H9 (cell line): ENCODE data around the gene TIAL1. TPM values are rescaled to one million over a fixed set of nuclear protein-coding genes. Genes with fewer than 3 reads are reported as not detected.

Experiments
- DNase-seq: peaks from one replicate; pipeline ENCODE4 v3.0.0-alpha.2; 2017
- H2AFZ ChIP-seq: one replicate; pipeline ENCODE4 v1.6.1; 2013; ENCODE audit warnings: mild to moderate bottlenecking, low read length, control low read depth, moderate library complexity
- H2AK5ac ChIP-seq: 2 replicates; pipeline ENCODE4 v1.6.1; 2013; ENCODE audit warnings: low read length, control low read depth, mixed read lengths; ENCODE audit not compliant: insufficient read length
- H2BK120ac ChIP-seq: one replicate; pipeline ENCODE4 v1.6.1; 2013; ENCODE audit warnings: low read depth, mild to moderate bottlenecking, low read length, control low read depth, inconsistent platforms; ENCODE audit not compliant: poor library complexity, severe bottlenecking
- H2BK12ac ChIP-seq: 2 replicates; pipeline ENCODE4 v1.6.1; 2013; ENCODE audit warnings: low read length, control low read depth, mixed read lengths, low read depth; ENCODE audit not compliant: insufficient read length
- H2BK15ac ChIP-seq: 2 replicates; pipeline ENCODE4 v1.6.1; 2013; ENCODE audit warnings: low read depth, low read length, control low read depth
- H2BK20ac ChIP-seq: one replicate; pipeline ENCODE4 v1.6.1; 2013; ENCODE audit warnings: low read depth, mild to moderate bottlenecking, low read length, control low read depth, inconsistent platforms; ENCODE audit not compliant: poor library complexity, severe bottlenecking
- H2BK5ac ChIP-seq: 2 replicates; pipeline ENCODE4 v1.6.1; 2013; ENCODE audit warnings: low read length, control low read depth, mixed read lengths; ENCODE audit not compliant: insufficient read length
- H3K14ac ChIP-seq: 2 replicates; pipeline ENCODE4 v1.6.1; 2013; ENCODE audit warnings: low read length, control low read depth; ENCODE audit not compliant: insufficient read depth
- H3K18ac ChIP-seq: 2 replicates; pipeline ENCODE4 v1.6.1; 2013; ENCODE audit warnings: low read depth, mild to moderate bottlenecking, mixed read lengths, low read length, control low read depth; ENCODE audit not compliant: insufficient read length
- H3K23ac ChIP-seq: 2 replicates; pipeline ENCODE4 v1.6.1; 2013; ENCODE audit warnings: low read length, control low read depth, mixed read lengths, low read depth; ENCODE audit not compliant: insufficient read length
- H3K23me2 ChIP-seq: 2 replicates; pipeline ENCODE4 v1.6.1; 2013; ENCODE audit warnings: low read depth, mild to moderate bottlenecking, mixed read lengths, low read length, control low read depth; ENCODE audit not compliant: insufficient read length, poor library complexity, severe bottlenecking
- H3K27ac ChIP-seq: 2 replicates; pipeline ENCODE4 v1.5.1; 2013; ENCODE audit warnings: low read length, control low read depth, mixed read lengths, low read depth; ENCODE audit not compliant: insufficient read length
- H3K27me3 ChIP-seq: 2 replicates; pipeline ENCODE4 v1.6.1; 2013; ENCODE audit warnings: low read length, control low read depth, inconsistent platforms; ENCODE audit not compliant: insufficient read depth
- H3K4ac ChIP-seq: 2 replicates; pipeline ENCODE4 v1.6.1; 2013; ENCODE audit warnings: low read depth, mild to moderate bottlenecking, control low read depth, inconsistent platforms, low read length, moderate library complexity
- H3K4me1 ChIP-seq: 2 replicates; pipeline ENCODE4 v1.6.1; 2013; ENCODE audit warnings: low read length, control low read depth, inconsistent platforms; ENCODE audit not compliant: insufficient read depth
- H3K4me2 ChIP-seq: 2 replicates; pipeline ENCODE4 v1.6.1; 2013; ENCODE audit warnings: low read length, control low read depth, mixed read lengths; ENCODE audit not compliant: insufficient read length, insufficient read depth
- H3K56ac ChIP-seq: 2 replicates; pipeline ENCODE4 v1.6.1; 2013; ENCODE audit warnings: low read depth, mild to moderate bottlenecking, mixed read lengths, low read length, control low read depth; ENCODE audit not compliant: insufficient read length
- H3K79me1 ChIP-seq: 2 replicates; pipeline ENCODE4 v1.6.1; 2013; ENCODE audit warnings: low read depth, mild to moderate bottlenecking, moderate library complexity, low read length, control low read depth, inconsistent platforms; ENCODE audit not compliant: insufficient read depth, poor library complexity, severe bottlenecking
- H3K79me2 ChIP-seq: 2 replicates; pipeline ENCODE4 v1.6.1; 2013; ENCODE audit warnings: low read length, control low read depth, inconsistent platforms; ENCODE audit not compliant: insufficient read depth
- H3K9ac ChIP-seq: 2 replicates; pipeline ENCODE4 v1.6.1; 2013; ENCODE audit warnings: low read length, control low read depth, mixed read lengths; ENCODE audit not compliant: insufficient read length; ENCODE audit errors: extremely low read depth
- H3K9me3 ChIP-seq: one replicate; pipeline ENCODE4 v1.6.1; 2013; ENCODE audit warnings: low read depth, low read length, inconsistent platforms; ENCODE audit not compliant: control insufficient read depth
- H3T11ph ChIP-seq: one replicate; pipeline ENCODE4 v1.6.1; 2013; ENCODE audit warnings: mild to moderate bottlenecking, low read length, control low read depth, inconsistent platforms
- H4K20me1 ChIP-seq: one replicate; pipeline ENCODE4 v1.6.1; 2013; ENCODE audit not compliant: control insufficient read depth, insufficient read length, insufficient read depth
- H4K5ac ChIP-seq: 2 replicates; pipeline ENCODE4 v1.6.1; 2013; ENCODE audit warnings: low read depth, mild to moderate bottlenecking, mixed read lengths, low read length, control low read depth; ENCODE audit not compliant: insufficient read length
- H4K8ac ChIP-seq: replicated peaks from 2 replicates; pipeline ENCODE4 v1.6.1; 2013; ENCODE audit warnings: low read length, control low read depth, mixed read lengths, low read depth; ENCODE audit not compliant: insufficient read length
- H4K91ac ChIP-seq: 2 replicates; pipeline ENCODE4 v1.6.1; 2013; ENCODE audit warnings: low read depth, mild to moderate bottlenecking, moderate library complexity, mixed read lengths, low read length, control low read depth; ENCODE audit not compliant: insufficient read length
- H3K27ac Mint-ChIP-seq, 3 experiments: 2 replicates in 2 of 3; 3 replicates in 1 of 3; pipeline ENCODE4 v1.8.0; 2020 to 2021; ENCODE audit warnings: mixed read lengths in 3 of 3, mild to moderate bottlenecking in 1 of 3, moderate library complexity in 1 of 3
- H3K27me3 Mint-ChIP-seq: 2 replicates; pipeline ENCODE4 v1.8.0; 2021; ENCODE audit warnings: low read depth, mild to moderate bottlenecking, moderate library complexity, mixed read lengths
- H3K36me3 Mint-ChIP-seq, 3 experiments: 2 replicates in 2 of 3; 3 replicates in 1 of 3; pipeline ENCODE4 v1.8.0; 2020 to 2021; ENCODE audit warnings: low read depth in 3 of 3, mixed read lengths in 3 of 3; ENCODE audit not compliant: insufficient read depth in 1 of 3
- H3K4me1 Mint-ChIP-seq, 2 experiments: 2 replicates each; pipeline ENCODE4 v1.8.0; 2020; ENCODE audit warnings: mixed read lengths in 2 of 2
- H3K4me3 Mint-ChIP-seq, 2 experiments: 2 replicates in 1 of 2; 3 replicates in 1 of 2; pipeline ENCODE4 v1.8.0; 2020 to 2021; ENCODE audit warnings: mild to moderate bottlenecking in 2 of 2, mixed read lengths in 2 of 2, moderate library complexity in 1 of 2
- H3K9me3 Mint-ChIP-seq, 2 experiments: 2 replicates in 1 of 2; 3 replicates in 1 of 2; pipeline ENCODE4 v1.8.0; 2020; ENCODE audit warnings: mild to moderate bottlenecking in 2 of 2, mixed read lengths in 2 of 2, moderate library complexity in 1 of 2
- WGBS: extraction: QIAGEN DNeasy Blood & Tissue Kit; methylation state at CpG from one replicate; pipeline ENCODE4 v1.1.7; 2013; ENCODE audit warnings: missing lambda C conversion rate, low lambda C conversion rate, mixed read lengths; ENCODE audit not compliant: insufficient read length; ENCODE audit errors: extremely low coverage; 5-methylcytosine and 5-hydroxymethylcytosine counted together
- total RNA-seq: library from RNA; stranded (reverse); gene quantifications from 2 replicates; pipeline ENCODE4 v1.2.1, GENCODE V29; 2021
- TF ChIP-seq, protein P1 (sequence below): fragments of 200-600 bp; sonication (generic); conservative IDR thresholded peaks from 3 replicates; pipeline ENCODE4 v1.8.0; 2021; ENCODE audit warnings: antibody characterized with exemption, mild to moderate bottlenecking

The TIAL1 gene
- total RNA-seq, 1 experiment from 2014 or later, result 146 TPM

GRCh38 chr10:119595676-119596515 is 868 bp downstream of the TIAL1 start:
- H3K4ac ChIP-seq, result no peak overlapping the region
- peak overlapping the region; percentile 88 to 94 for H3K4me3 Mint-ChIP-seq
- no peak overlapping the region for H3K18ac ChIP-seq
- peak overlapping the region; percentile 89; the same call in 1 of the 2 replicates for H3K14ac ChIP-seq
- peak overlapping the region; percentile 97 for H3K4me2 ChIP-seq
- no peak overlapping the region for H2BK5ac ChIP-seq
- no peak overlapping the region for H4K8ac ChIP-seq
- H3K36me3 Mint-ChIP-seq, result peaks cover 18 to 33% (median 25%) of the 10 kb centered on the region in 3 experiments
- H3K23ac ChIP-seq, result no peak overlapping the region
- peak overlapping the region; percentile 55 to 96 (median 71) for H3K27ac Mint-ChIP-seq
- H3K56ac ChIP-seq, result no peak overlapping the region
- no peak overlapping the region for H3K27ac ChIP-seq
- H3K9me3 ChIP-seq, result no peaks in the 10 kb centered on the region
- no peak overlapping the region for H2BK20ac ChIP-seq
- peaks cover 7 to 8% of the 10 kb centered on the region in 2 experiments for H3K9me3 Mint-ChIP-seq
- H2AFZ ChIP-seq, result no peak overlapping the region
- H3K9ac ChIP-seq, result peak overlapping the region; percentile 84
- H3K79me1 ChIP-seq, result no peaks in the 10 kb centered on the region
- no peak overlapping the region for H2AK5ac ChIP-seq
- no peaks in the 10 kb centered on the region for H4K20me1 ChIP-seq
- H4K91ac ChIP-seq, result no peak overlapping the region
- H3K4me1 ChIP-seq, result peaks cover 4% of the 10 kb centered on the region; the same call in 1 of the 2 replicates
- DNase-seq, result peak; percentile 35
- TF ChIP-seq, protein P1, sequence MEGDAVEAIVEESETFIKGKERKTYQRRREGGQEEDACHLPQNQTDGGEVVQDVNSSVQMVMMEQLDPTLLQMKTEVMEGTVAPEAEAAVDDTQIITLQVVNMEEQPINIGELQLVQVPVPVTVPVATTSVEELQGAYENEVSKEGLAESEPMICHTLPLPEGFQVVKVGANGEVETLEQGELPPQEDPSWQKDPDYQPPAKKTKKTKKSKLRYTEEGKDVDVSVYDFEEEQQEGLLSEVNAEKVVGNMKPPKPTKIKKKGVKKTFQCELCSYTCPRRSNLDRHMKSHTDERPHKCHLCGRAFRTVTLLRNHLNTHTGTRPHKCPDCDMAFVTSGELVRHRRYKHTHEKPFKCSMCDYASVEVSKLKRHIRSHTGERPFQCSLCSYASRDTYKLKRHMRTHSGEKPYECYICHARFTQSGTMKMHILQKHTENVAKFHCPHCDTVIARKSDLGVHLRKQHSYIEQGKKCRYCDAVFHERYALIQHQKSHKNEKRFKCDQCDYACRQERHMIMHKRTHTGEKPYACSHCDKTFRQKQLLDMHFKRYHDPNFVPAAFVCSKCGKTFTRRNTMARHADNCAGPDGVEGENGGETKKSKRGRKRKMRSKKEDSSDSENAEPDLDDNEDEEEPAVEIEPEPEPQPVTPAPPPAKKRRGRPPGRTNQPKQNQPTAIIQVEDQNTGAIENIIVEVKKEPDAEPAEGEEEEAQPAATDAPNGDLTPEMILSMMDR, result no peak
- no peaks in the 10 kb centered on the region for H3K27me3 ChIP-seq
- H3T11ph ChIP-seq, result no peak overlapping the region
- peaks cover 39% of the 10 kb centered on the region; the same call in 1 of the 2 replicates for H3K79me2 ChIP-seq
- no peak overlapping the region for H2BK120ac ChIP-seq
- no peak overlapping the region for H2BK15ac ChIP-seq
- H2BK12ac ChIP-seq, result no peak overlapping the region
- no peaks in the 10 kb centered on the region; the same call in 1 of the 2 replicates for H3K27me3 Mint-ChIP-seq
- H3K23me2 ChIP-seq, result peaks cover 4% of the 10 kb centered on the region
- H3K4me1 Mint-ChIP-seq, result peaks cover 35 to 36% of the 10 kb centered on the region in 2 experiments
- no CpG with 5 or more reads among the region's 50 CpGs for WGBS
- H4K5ac ChIP-seq, result no peak overlapping the region
